ENCODE data around the gene NEK11. TPM values are rescaled to one million over a fixed set of nuclear protein-coding genes. Genes with fewer than 3 reads are reported as not detected.

Gene NEK11
- total RNA-seq, 1 experiment from 2014 or later, result 9.5 TPM

DNA sequence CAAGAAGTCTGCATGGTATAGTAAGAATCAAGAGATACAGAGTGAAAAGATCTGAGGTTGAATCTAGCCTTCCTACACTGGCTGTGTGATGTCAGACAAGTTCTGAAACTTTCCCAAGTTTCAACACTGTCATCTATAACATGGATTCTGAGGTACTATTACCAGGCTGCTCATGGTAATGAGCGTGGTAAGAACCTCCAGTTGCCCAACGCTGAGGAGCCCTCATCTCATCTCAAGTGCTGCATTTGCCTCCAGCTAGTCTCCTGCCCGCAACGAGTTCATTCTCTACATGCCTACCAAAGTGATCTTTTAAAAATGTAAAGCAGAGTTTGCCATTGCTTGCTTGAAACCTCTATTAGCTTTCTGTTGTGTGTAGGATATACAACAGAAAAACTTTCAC lies 168.1 kb downstream of the NEK11 start:
- no TSS peak for BruUV-seq (replicated peaks)
- POLR2A ChIA-PET, result no interaction called here

DNA sequence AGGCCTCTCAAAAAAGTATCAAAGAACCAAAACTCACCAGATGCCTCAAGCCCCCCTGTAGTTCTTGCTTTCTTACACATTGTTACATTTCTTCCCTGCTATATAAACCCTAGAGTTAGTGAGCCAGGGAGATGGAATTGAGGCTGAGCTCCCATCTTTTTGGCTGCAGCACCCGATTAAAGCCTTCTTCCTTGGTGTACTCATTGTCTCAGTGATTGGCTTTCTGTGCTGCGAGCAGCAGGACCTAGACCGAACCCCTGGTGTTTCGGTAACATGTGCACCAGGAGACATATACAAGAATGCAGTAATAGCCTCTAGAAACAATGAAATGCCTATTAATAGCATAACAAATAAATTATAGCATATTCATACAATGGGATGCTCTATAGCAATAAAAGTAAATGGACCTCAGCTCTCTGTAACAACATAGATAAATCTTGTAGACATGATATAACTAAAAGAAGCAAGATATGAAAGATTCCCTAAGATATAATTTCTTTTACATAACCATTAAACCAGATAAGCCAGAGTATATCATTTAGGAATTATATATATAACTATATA lies 174.0 kb downstream of the NEK11 start:
- Histone ChIP-seq H3K4me3 (ENCODE audit: low read depth in 2 of 2, low read length in 2 of 2) (no peak overlapping the region), H3K27me3 (ENCODE audit: control insufficient read depth, insufficient read depth, low read length) (no peaks in the 10 kb centered on the region), H3K27ac (ENCODE audit: low read length) (no peak overlapping the region), H3K36me3 (ENCODE audit: control insufficient read depth, insufficient read depth, low read length) (no peaks in the 10 kb centered on the region), H3K4me1 (ENCODE audit: control insufficient read depth, insufficient read depth, low read length) (no peaks in the 10 kb centered on the region), H3K9me3 (ENCODE audit: control insufficient read depth, insufficient read depth, low read depth, low read length) (peaks cover 8% of the 10 kb centered on the region)
- ChIA-PET CTCF (no interaction called here), POLR2A (no interaction called here)
- intact Hi-C loops (cut with micrococcal nuclease; ENCODE audit: unreplicated experiment) (no loop called here), in situ Hi-C loops (cut with HindIII; ENCODE audit: low pct_unique_long_range_greater_than_20kb, low sequenced_read_pairs) (no loop called here)
- BruUV-seq (replicated peaks), result no TSS peak
- no peak for TF ChIP-seq SIN3A (IDR thresholded peaks at IDR 0.05; ENCODE audit: borderline replicate concordance, insufficient read depth, low read depth, low read length)
- no peak for TF ChIP-seq POLR2AphosphoS5 (IDR thresholded peaks at IDR 0.05; ENCODE audit: low read depth, low read length)
- no peak for TF ChIP-seq TCF7L2 (IDR thresholded peaks at IDR 0.05; ENCODE audit: low read depth, low read length)
- TF ChIP-seq, protein P1, sequence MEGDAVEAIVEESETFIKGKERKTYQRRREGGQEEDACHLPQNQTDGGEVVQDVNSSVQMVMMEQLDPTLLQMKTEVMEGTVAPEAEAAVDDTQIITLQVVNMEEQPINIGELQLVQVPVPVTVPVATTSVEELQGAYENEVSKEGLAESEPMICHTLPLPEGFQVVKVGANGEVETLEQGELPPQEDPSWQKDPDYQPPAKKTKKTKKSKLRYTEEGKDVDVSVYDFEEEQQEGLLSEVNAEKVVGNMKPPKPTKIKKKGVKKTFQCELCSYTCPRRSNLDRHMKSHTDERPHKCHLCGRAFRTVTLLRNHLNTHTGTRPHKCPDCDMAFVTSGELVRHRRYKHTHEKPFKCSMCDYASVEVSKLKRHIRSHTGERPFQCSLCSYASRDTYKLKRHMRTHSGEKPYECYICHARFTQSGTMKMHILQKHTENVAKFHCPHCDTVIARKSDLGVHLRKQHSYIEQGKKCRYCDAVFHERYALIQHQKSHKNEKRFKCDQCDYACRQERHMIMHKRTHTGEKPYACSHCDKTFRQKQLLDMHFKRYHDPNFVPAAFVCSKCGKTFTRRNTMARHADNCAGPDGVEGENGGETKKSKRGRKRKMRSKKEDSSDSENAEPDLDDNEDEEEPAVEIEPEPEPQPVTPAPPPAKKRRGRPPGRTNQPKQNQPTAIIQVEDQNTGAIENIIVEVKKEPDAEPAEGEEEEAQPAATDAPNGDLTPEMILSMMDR (IDR thresholded peaks at IDR 0.05), result no peak
- TF ChIP-seq, protein P2, sequence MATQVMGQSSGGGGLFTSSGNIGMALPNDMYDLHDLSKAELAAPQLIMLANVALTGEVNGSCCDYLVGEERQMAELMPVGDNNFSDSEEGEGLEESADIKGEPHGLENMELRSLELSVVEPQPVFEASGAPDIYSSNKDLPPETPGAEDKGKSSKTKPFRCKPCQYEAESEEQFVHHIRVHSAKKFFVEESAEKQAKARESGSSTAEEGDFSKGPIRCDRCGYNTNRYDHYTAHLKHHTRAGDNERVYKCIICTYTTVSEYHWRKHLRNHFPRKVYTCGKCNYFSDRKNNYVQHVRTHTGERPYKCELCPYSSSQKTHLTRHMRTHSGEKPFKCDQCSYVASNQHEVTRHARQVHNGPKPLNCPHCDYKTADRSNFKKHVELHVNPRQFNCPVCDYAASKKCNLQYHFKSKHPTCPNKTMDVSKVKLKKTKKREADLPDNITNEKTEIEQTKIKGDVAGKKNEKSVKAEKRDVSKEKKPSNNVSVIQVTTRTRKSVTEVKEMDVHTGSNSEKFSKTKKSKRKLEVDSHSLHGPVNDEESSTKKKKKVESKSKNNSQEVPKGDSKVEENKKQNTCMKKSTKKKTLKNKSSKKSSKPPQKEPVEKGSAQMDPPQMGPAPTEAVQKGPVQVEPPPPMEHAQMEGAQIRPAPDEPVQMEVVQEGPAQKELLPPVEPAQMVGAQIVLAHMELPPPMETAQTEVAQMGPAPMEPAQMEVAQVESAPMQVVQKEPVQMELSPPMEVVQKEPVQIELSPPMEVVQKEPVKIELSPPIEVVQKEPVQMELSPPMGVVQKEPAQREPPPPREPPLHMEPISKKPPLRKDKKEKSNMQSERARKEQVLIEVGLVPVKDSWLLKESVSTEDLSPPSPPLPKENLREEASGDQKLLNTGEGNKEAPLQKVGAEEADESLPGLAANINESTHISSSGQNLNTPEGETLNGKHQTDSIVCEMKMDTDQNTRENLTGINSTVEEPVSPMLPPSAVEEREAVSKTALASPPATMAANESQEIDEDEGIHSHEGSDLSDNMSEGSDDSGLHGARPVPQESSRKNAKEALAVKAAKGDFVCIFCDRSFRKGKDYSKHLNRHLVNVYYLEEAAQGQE (IDR thresholded peaks at IDR 0.05; ENCODE audit: insufficient read depth in 1 of 2, low read depth in 2 of 2, low read length in 1 of 2), result no peak
- ATAC-seq (no peak), DNase-seq (ENCODE audit: low read depth, low spot score) (no peak)

More for the DNA sequence above, 168.1 kb downstream of the NEK11 start:
- Histone ChIP-seq H3K4me3 (ENCODE audit: low read depth in 2 of 2, low read length in 2 of 2) (no peak overlapping the region), H3K27me3 (ENCODE audit: control insufficient read depth, insufficient read depth, low read length) (no peaks in the 10 kb centered on the region), H3K4me1 (ENCODE audit: control insufficient read depth, insufficient read depth, low read length) (no peaks in the 10 kb centered on the region), H3K36me3 (ENCODE audit: control insufficient read depth, insufficient read depth, low read length) (no peaks in the 10 kb centered on the region), H3K9me3 (ENCODE audit: control insufficient read depth, insufficient read depth, low read depth, low read length) (no peaks in the 10 kb centered on the region), H3K27ac (ENCODE audit: low read length) (no peak overlapping the region)
- in situ Hi-C loops (cut with HindIII; ENCODE audit: low pct_unique_long_range_greater_than_20kb, low sequenced_read_pairs) (no loop called here), intact Hi-C loops (cut with micrococcal nuclease; ENCODE audit: unreplicated experiment) (no loop called here)
- no peak for DNase-seq (ENCODE audit: low read depth, low spot score)
- no peak for ATAC-seq
- CTCF ChIA-PET, result no interaction called here
- TF ChIP-seq, protein P2 (IDR thresholded peaks at IDR 0.05; ENCODE audit: insufficient read depth in 1 of 2, low read depth in 2 of 2, low read length in 1 of 2), result no peak
- TF ChIP-seq, protein P1 (IDR thresholded peaks at IDR 0.05), result no peak
- TF ChIP-seq SIN3A (IDR thresholded peaks at IDR 0.05; ENCODE audit: borderline replicate concordance, insufficient read depth, low read depth, low read length), result no peak
- TF ChIP-seq TCF7L2 (IDR thresholded peaks at IDR 0.05; ENCODE audit: low read depth, low read length), result no peak
- no peak for TF ChIP-seq POLR2AphosphoS5 (IDR thresholded peaks at IDR 0.05; ENCODE audit: low read depth, low read length)

Measured in Panc1 (cell line).